HepG2 (cell line): ENCODE measurements around the gene HTR3C. TPM values are rescaled to one million over a fixed set of nuclear protein-coding genes. Genes with fewer than 3 reads are reported as not detected.

Source experiments
- CBX5 ChIP-seq: sonication (generic); formaldehyde crosslinking; IDR thresholded peaks from 2 replicates; pipeline ENCODE4 v1.4.0; 2020; ENCODE audit warnings: missing genetic modification reagents, borderline replicate concordance
- FOXC1 ChIP-seq: sonication (generic); formaldehyde crosslinking; IDR thresholded peaks from 2 replicates; pipeline ENCODE4 v1.8.0; 2022; ENCODE audit warnings: mild to moderate bottlenecking, missing genetic modification reagents, borderline replicate concordance
- HES4 ChIP-seq: sonication (generic); formaldehyde crosslinking; IDR thresholded peaks from 2 replicates; pipeline ENCODE4 v1.9.0; 2021; ENCODE audit warnings: mild to moderate bottlenecking, missing genetic modification reagents, borderline replicate concordance
- MXI1 ChIP-seq: IDR thresholded peaks from 3 replicates; pipeline ENCODE4 v1.6.1; 2012; ENCODE audit warnings: low read depth, low read length, inconsistent platforms, borderline replicate concordance
- PHF20 ChIP-seq: sonication (generic); formaldehyde crosslinking; IDR thresholded peaks from 2 replicates; pipeline ENCODE4 v1.5.0; 2020; ENCODE audit warnings: mild to moderate bottlenecking, missing genetic modification reagents
- THYN1 ChIP-seq: sonication (generic); formaldehyde crosslinking; IDR thresholded peaks from 2 replicates; pipeline ENCODE4 v1.8.1; 2023; ENCODE audit warnings: low read depth, mild to moderate bottlenecking, moderate library complexity, missing genetic modification reagents, borderline replicate concordance
- U2AF2 ChIP-seq: fragments of 200-400 bp; formaldehyde crosslinking; IDR thresholded peaks from 2 replicates; pipeline ENCODE4 v1.6.1; 2017; ENCODE audit warnings: low read depth, mild to moderate bottlenecking, low read length
- ZNF136 ChIP-seq: sonication (generic); formaldehyde crosslinking; IDR thresholded peaks from 2 replicates; pipeline ENCODE4 v1.8.1; 2022; ENCODE audit warnings: low read depth, mild to moderate bottlenecking, moderate library complexity, missing genetic modification reagents
- ZNF292 ChIP-seq: sonication (generic); formaldehyde crosslinking; IDR thresholded peaks from 2 replicates; pipeline ENCODE4 v1.8.1; 2022; ENCODE audit warnings: mild to moderate bottlenecking, low read depth, missing genetic modification reagents, borderline replicate concordance
- ZNF589 ChIP-seq: sonication (generic); formaldehyde crosslinking; conservative IDR thresholded peaks from 2 replicates; pipeline ENCODE4 v1.8.0; 2022; ENCODE audit warnings: mild to moderate bottlenecking, moderate library complexity, missing genetic modification reagents
- ZNF766 ChIP-seq: sonication (generic); formaldehyde crosslinking; IDR thresholded peaks from 2 replicates; pipeline ENCODE4 v1.5.0; 2020; ENCODE audit warnings: missing genetic modification reagents, borderline replicate concordance
- ZNF878 ChIP-seq: sonication (generic); formaldehyde crosslinking; IDR thresholded peaks from 2 replicates; pipeline ENCODE4 v1.8.1; 2023; ENCODE audit warnings: mild to moderate bottlenecking, missing genetic modification reagents, moderate library complexity
- polyA plus RNA-seq, 8 experiments: library from polyadenylated mRNA; depleted of rRNA in 3 of 8; stranded (reverse) in 7 of 8; unstranded in 1 of 8; fragments of >200 nt; fragmentation: Illumina TruSeq in 4 of 8; extraction: Trizol in 4 of 8; gene quantifications; 2 replicates each; pipeline versions ENCODE4 v1.2.1 to v1.2.3, GENCODE V29; 2011 to 2016; ENCODE audit warnings: low read depth in 4 of 8, missing spikeins in 1 of 8, mixed read lengths in 1 of 8; ENCODE audit not compliant: insufficient read depth in 1 of 8
- total RNA-seq, 5 experiments: library from RNA; depleted of rRNA; stranded (reverse); fragments of >200 nt; fragmentation: Illumina TruSeq; extraction: Trizol; gene quantifications; 2 replicates each; pipeline ENCODE4 v1.2.3, GENCODE V29; 2016; ENCODE audit warnings: low read depth in 1 of 5
- TF ChIP-seq, protein P1 (sequence below): sonication (generic); formaldehyde crosslinking; IDR thresholded peaks from 2 replicates; pipeline ENCODE4 v1.4.0; 2020; ENCODE audit warnings: mild to moderate bottlenecking, missing genetic modification reagents
- TF ChIP-seq, protein P2 (sequence below): IDR thresholded peaks from 2 replicates; pipeline ENCODE4 v1.6.1; 2016; ENCODE audit warnings: mild to moderate bottlenecking
- TF ChIP-seq, protein P3 (sequence below): sonication (generic); formaldehyde crosslinking; IDR thresholded peaks from 2 replicates; pipeline ENCODE4 v1.4.0; 2020; ENCODE audit warnings: missing genetic modification reagents, low read depth, mild to moderate bottlenecking, borderline replicate concordance
- TF ChIP-seq, protein P4 (sequence below): sonication (generic); formaldehyde crosslinking; IDR thresholded peaks from 2 replicates; pipeline ENCODE4 v1.5.0; 2020; ENCODE audit warnings: missing genetic modification reagents

HTR3C gene
- total and polyA plus RNA-seq, 2 of the 13 experiments (the other 11 are each of a cell fraction or from before 2014, with no cell fraction given): not detected

DNA sequence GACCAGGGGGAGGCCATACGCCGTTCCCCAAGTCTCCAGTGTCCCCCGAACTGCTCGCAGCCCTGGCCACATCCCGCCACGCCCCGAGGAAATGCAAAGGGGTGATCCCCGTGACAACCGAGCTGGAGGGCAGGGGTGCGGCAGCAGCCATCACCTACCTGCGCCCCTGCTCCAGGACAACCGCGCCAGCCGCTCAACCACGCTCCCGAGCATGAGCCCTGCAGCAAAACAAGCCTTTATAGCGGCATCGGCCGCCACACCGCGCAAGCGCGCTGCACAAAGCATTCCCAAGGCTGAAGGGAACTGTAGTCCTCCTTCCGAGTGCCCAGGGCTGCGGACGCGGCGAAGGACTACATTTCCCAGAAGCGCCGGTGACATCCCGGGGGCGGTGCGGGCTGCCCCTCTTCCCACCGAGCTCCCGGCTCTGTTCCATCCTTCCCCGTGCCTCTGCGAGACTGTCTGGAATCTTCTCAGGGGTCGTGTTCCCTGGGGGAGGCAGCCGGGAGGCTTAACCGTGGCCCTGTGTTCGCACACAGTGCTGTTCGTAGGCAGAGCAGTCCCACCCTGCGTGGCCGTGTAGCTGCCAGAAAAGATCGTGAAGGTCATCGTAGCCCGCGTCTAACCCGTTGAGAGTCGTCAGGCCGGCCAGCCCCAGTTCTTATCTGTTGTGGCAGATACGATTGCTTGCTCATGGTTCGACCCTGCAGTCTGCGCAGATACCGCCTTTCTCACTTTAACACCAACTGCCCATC lies 35.0 kb upstream of the HTR3C start, which contains the start of gene ABCC5 (continued):
- TF ChIP-seq, protein P1, sequence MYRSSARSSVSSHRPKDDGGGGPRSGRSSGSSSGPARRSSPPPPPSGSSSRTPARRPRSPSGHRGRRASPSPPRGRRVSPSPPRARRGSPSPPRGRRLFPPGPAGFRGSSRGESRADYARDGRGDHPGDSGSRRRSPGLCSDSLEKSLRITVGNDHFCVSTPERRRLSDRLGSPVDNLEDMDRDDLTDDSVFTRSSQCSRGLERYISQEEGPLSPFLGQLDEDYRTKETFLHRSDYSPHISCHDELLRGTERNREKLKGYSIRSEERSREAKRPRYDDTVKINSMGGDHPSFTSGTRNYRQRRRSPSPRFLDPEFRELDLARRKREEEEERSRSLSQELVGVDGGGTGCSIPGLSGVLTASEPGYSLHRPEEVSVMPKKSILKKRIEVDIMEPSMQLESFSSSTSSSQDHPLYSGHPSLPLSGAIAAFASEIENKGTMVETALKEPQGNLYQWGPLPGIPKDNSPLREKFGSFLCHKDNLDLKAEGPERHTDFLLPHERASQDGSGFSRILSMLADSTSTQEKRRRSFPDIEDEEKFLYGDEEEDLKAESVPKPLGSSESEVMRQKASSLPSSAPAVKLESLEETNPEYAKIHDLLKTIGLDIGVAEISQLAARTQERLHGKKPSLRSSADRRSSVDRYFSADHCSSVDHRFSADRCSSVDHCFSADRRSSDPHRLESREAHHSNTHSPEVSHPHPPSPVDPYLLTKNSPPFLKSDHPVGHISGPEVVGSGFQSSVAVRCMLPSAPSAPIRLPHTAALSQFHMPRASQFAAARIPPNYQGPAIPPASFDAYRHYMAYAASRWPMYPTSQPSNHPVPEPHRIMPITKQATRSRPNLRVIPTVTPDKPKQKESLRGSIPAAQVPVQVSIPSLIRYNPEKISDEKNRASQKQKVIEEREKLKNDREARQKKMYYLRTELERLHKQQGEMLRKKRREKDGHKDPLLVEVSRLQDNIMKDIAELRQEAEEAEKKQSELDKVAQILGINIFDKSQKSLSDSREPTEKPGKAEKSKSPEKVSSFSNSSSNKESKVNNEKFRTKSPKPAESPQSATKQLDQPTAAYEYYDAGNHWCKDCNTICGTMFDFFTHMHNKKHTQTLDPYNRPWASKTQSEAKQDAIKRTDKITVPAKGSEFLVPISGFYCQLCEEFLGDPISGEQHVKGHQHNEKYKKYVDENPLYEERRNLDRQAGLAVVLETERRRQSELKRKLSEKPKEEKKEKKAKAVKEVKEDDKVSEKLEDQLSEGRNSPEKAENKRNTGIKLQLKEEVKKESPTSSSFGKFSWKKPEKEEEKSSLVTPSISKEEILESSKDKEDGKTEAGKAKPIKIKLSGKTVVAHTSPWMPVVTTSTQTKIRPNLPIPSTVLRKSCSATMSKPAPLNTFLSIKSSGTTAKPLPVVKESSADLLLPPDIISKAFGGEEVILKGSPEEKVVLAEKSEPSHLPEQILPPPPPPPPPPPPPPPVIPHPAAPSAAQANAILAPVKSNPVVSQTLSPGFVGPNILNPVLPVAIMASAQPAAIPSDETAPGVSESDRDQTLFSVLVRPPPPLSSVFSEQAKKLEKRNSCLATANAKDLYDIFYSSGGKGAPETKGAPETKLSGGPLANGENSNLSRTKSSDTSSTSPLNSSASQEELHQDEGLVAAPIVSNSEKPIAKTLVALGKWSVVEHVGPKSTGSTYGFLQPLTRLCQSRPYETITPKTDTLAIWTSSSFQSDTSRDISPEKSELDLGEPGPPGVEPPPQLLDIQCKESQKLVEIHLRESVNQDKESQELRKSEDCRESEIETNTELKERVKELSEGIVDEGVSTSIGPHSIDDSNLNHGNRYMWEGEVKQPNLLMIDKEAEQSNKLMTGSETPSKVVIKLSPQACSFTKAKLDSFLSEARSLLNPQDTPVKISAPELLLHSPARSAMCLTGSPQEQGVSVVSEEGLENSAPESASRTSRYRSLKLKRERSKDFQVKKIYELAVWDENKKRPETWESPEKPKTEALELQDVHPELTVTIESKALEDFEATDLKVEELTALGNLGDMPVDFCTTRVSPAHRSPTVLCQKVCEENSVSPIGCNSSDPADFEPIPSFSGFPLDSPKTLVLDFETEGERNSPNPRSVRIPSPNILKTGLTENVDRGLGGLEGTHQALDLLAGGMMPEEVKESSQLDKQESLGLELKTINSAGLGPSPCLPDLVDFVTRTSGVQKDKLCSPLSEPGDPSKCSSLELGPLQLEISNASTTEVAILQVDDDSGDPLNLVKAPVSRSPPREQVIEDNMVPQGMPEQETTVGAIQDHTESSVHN (CRISPR knock-in tag): no peak
- TF ChIP-seq, protein P2, sequence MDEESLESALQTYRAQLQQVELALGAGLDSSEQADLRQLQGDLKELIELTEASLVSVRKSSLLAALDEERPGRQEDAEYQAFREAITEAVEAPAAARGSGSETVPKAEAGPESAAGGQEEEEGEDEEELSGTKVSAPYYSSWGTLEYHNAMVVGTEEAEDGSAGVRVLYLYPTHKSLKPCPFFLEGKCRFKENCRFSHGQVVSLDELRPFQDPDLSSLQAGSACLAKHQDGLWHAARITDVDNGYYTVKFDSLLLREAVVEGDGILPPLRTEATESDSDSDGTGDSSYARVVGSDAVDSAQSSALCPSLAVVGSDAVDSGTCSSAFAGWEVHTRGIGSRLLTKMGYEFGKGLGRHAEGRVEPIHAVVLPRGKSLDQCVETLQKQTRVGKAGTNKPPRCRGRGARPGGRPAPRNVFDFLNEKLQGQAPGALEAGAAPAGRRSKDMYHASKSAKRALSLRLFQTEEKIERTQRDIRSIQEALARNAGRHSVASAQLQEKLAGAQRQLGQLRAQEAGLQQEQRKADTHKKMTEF (CRISPR knock-in tag): peak; percentile 73
- TF ChIP-seq THYN1 (CRISPR knock-in tag): no peak
- peak; percentile 92 for TF ChIP-seq FOXC1 (CRISPR knock-in tag)
- TF ChIP-seq ZNF589 (CRISPR knock-in tag): no peak
- peak; percentile 24; the same call in 2 of the 3 replicates for TF ChIP-seq MXI1
- TF ChIP-seq, protein P3, sequence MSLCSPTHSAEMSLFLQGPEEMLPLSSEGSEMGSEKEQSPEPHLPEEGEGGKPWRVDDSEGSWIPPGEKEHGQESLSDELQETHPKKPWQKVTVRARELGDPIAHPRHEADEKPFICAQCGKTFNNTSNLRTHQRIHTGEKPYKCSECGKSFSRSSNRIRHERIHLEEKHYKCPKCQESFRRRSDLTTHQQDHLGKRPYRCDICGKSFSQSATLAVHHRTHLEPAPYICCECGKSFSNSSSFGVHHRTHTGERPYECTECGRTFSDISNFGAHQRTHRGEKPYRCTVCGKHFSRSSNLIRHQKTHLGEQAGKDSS: peak; percentile 49; the same call in 1 of the 2 replicates
- TF ChIP-seq HES4: peak; percentile 59; the same call in 1 of the 2 replicates
- TF ChIP-seq ZNF878 (CRISPR knock-in tag): no peak
- peak; percentile 38 for TF ChIP-seq PHF20 (CRISPR knock-in tag)
- TF ChIP-seq ZNF292 (CRISPR knock-in tag): peak; percentile 65; the same call in 1 of the 2 replicates
- peak; percentile 39; the same call in 1 of the 2 replicates for TF ChIP-seq CBX5 (CRISPR knock-in tag)
- TF ChIP-seq ZNF766: no peak
- no peak for TF ChIP-seq U2AF2
- peak; percentile 51; the same call in 1 of the 2 replicates for TF ChIP-seq ZNF136 (CRISPR knock-in tag)
- TF ChIP-seq, protein P4, sequence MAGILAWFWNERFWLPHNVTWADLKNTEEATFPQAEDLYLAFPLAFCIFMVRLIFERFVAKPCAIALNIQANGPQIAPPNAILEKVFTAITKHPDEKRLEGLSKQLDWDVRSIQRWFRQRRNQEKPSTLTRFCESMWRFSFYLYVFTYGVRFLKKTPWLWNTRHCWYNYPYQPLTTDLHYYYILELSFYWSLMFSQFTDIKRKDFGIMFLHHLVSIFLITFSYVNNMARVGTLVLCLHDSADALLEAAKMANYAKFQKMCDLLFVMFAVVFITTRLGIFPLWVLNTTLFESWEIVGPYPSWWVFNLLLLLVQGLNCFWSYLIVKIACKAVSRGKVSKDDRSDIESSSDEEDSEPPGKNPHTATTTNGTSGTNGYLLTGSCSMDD: no peak
